ENCODE measurements around the gene FRMPD4. TPM values are rescaled to one million over a fixed set of nuclear protein-coding genes. Genes with fewer than 3 reads are reported as not detected.

Gene FRMPD4
- polyA plus RNA-seq, 1 donor: 0.18 TPM

- no peak for DNase-seq
These were observed 72.7 kb downstream of the FRMPD4 start for GRCh38 chrX:12210971-12211370.

GRCh38 chrX:12223650-12224049 lies 85.4 kb downstream of the FRMPD4 start:
- no peak for DNase-seq

GRCh38 chrX:12225107-12225506 lies 86.8 kb downstream of the FRMPD4 start:
- DNase-seq: no peak

GRCh38 chrX:12227412-12228041 lies 89.3 kb downstream of the FRMPD4 start:
- DNase-seq: no peak

- no peak for DNase-seq
These were observed 90.6 kb downstream of the FRMPD4 start for GRCh38 chrX:12228862-12229261.

GRCh38 chrX:12229986-12230385 lies 91.7 kb downstream of the FRMPD4 start:
- DNase-seq: no peak

- DNase-seq: no peak
These were observed 96.5 kb downstream of the FRMPD4 start for GRCh38 chrX:12234534-12235329.

- DNase-seq: no peak
These were observed 97.9 kb downstream of the FRMPD4 start for GRCh38 chrX:12236156-12236555.

GRCh38 chrX:12237131-12237530 lies 98.9 kb downstream of the FRMPD4 start:
- no peak for DNase-seq

- DNase-seq: no peak
These were observed 99.5 kb downstream of the FRMPD4 start for GRCh38 chrX:12237771-12238170.

GRCh38 chrX:12239356-12240082 lies 101.2 kb downstream of the FRMPD4 start:
- no peak for DNase-seq

GRCh38 chrX:12240491-12240890 lies 102.2 kb downstream of the FRMPD4 start:
- DNase-seq: no peak

- DNase-seq: no peak
These were observed 102.8 kb downstream of the FRMPD4 start for GRCh38 chrX:12241026-12241425.

GRCh38 chrX:12245650-12246645 lies 107.7 kb downstream of the FRMPD4 start:
- DNase-seq: no peak

- no peak for DNase-seq
These were observed 111.7 kb downstream of the FRMPD4 start for GRCh38 chrX:12249997-12250396.

- no peak for DNase-seq
These were observed 124.9 kb downstream of the FRMPD4 start for GRCh38 chrX:12263211-12263610.

- no peak for DNase-seq
These were observed 131.2 kb downstream of the FRMPD4 start for GRCh38 chrX:12269484-12269883.

GRCh38 chrX:12278151-12278550 lies 139.9 kb downstream of the FRMPD4 start:
- no peak for DNase-seq

- DNase-seq: no peak
These were observed 144.7 kb downstream of the FRMPD4 start for GRCh38 chrX:12282991-12283390.

GRCh38 chrX:12292996-12293765 lies 154.9 kb downstream of the FRMPD4 start:
- DNase-seq: no peak

GRCh38 chrX:12297353-12297752 lies 159.1 kb downstream of the FRMPD4 start:
- DNase-seq: no peak
